NB4 (cell line): ENCODE results near the gene P2RY8.

Source experiments
- DNase-seq: peaks from one replicate; pipeline ENCODE4 v3.0.0; 2010; ENCODE audit warnings: low read depth
- H3K4me3 ChIP-seq: one replicate; pipeline ENCODE4 v1.5.1; 2011; ENCODE audit warnings: mild to moderate bottlenecking, low read depth, low read length, moderate library complexity
- MYC ChIP-seq: IDR thresholded peaks from 2 replicates; pipeline ENCODE4 v1.6.1; 2011; ENCODE audit warnings: low read depth, low read length
- POLR2A ChIP-seq: IDR thresholded peaks from 2 replicates; pipeline ENCODE4 v1.6.1; 2011; ENCODE audit warnings: mild to moderate bottlenecking; ENCODE audit not compliant: insufficient read length; ENCODE audit errors: extremely low read depth
- TF ChIP-seq, protein P1 (sequence below): IDR thresholded peaks from one replicate; pipeline ENCODE4 v1.5.1; 2012; ENCODE audit warnings: low read depth, low read length
- TF ChIP-seq, protein P2 (sequence below): IDR thresholded peaks from 2 replicates; pipeline ENCODE4 v1.6.1; 2011; ENCODE audit warnings: low read depth, low read length

The P2RY8 gene

DNA sequence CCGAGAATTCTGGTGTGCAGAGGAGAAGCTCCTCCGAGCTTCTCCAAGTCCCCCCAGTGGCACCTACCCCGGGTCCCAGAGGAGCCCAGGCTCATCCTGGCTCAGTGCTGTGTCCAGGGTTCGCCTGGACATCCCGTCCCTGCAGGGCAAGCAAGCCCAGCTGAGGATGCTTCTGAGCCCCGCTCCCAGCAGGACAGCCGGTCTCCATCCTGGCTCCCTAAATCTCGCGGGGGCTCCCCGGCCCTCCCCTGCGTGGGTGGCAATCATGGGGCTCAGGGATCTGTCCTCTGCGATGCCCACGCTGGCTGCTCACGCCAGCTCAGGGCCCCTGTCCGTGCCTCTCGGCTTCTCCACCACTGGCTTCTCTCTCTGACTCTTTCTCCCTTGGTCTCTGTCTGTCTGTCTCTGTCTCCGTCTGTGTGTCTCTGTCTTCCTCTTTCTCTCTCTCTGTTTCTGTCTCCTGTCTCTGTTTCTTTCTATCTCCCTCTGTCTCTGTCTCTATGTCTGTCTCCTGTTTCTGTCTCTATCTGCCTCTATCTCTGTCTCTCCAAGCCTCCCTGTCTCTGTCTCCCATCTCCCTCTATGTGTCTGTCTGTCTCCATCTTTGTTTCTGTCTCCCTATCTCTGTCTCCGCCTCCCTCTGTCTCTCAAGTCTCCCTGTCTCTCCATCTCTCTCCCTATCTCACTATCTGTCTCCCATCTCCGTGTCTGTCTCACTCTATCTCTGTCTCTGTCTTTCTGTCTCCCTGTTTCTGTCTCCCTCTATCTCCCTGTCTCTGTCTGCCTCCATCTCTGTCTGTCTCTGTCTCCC is 117.2 kb downstream of the P2RY8 start:
- DNase-seq = no peak
- no peak for TF ChIP-seq MYC
- TF ChIP-seq, protein P1, sequence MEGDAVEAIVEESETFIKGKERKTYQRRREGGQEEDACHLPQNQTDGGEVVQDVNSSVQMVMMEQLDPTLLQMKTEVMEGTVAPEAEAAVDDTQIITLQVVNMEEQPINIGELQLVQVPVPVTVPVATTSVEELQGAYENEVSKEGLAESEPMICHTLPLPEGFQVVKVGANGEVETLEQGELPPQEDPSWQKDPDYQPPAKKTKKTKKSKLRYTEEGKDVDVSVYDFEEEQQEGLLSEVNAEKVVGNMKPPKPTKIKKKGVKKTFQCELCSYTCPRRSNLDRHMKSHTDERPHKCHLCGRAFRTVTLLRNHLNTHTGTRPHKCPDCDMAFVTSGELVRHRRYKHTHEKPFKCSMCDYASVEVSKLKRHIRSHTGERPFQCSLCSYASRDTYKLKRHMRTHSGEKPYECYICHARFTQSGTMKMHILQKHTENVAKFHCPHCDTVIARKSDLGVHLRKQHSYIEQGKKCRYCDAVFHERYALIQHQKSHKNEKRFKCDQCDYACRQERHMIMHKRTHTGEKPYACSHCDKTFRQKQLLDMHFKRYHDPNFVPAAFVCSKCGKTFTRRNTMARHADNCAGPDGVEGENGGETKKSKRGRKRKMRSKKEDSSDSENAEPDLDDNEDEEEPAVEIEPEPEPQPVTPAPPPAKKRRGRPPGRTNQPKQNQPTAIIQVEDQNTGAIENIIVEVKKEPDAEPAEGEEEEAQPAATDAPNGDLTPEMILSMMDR = no peak
- TF ChIP-seq, protein P2, sequence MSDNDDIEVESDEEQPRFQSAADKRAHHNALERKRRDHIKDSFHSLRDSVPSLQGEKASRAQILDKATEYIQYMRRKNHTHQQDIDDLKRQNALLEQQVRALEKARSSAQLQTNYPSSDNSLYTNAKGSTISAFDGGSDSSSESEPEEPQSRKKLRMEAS = no peak
- no peak for TF ChIP-seq POLR2A
- H3K4me3 ChIP-seq = no peak overlapping the region

DNA sequence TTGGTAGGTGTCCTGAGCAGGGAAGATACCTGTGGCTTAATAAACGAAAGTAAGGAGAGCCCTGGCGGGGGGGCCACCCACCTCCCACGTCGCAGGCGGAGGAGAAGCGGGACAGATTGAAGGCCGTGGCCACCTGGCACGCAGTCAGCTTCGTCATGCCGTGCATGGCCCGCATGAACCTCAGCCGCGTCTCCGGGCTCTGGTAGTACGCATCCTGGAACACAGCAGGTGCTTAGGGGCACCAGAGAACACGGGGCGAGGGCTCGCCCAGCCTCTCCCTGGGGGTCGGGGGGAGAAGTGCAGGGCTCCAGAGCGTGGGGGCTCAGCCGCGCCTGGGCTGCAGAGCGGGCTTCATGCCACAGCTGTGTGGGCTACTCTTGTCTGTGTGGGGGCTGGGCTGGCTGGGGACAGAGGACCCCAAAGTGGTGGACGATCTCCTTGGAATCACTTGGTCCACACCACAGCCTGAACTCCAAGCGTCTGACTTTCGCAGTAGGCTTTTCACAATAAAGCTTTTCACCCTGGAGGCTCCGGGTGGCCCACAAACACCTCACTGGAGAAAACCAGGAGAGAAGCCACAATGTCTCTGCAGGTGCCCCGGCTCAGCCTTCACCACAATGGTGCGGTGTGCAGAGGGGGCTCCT is 118.0 kb downstream of the P2RY8 start:
- TF ChIP-seq, protein P2 = no peak
- TF ChIP-seq, protein P1 = no peak
- TF ChIP-seq MYC (no peak), POLR2A (no peak)

DNA sequence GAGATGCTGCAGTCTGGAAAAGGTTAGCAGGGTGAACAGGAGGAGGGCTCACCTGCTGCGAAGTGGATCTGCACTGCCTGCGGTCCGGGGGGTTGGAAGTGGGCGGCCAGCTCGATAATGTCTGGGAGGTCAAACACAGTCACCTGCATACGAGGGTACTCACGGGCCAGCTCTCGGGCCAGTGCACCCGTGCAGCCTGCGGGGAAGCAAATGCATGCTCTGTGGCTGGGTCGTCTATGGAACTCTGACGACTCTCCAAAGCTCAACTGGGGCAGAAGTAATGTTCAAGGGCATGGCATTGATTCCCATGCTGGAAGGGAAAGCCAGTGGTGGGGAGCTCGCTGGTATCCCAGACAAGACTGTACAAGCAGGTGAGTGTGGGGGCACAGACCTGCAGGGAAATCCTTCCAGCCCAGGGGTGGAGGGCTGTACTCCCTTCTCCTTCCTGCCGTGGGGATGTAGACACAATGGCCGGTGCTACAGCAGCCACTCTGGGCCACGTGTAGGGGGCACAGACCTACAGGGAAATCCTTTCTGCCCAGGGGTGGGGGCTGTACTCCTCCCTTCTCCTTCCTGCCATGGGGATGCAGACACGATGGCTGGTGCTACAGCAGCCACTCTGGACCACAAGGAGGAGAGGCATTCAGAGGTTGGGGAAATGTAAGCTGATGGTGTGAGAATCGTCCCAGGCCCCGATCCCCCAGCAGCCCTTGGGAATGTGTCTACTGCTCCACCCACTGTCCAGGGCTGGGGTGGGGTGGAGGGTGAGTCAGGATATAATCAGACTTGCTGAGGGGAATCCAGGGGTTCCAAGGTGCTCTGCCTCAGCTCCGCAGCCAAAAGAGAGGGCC is 118.8 kb downstream of the P2RY8 start:
- no peak for DNase-seq
- TF ChIP-seq, protein P1 = no peak
- TF ChIP-seq, protein P2 = no peak
- no peak for TF ChIP-seq MYC
- TF ChIP-seq POLR2A = no peak
- no peak overlapping the region for H3K4me3 ChIP-seq

More for the DNA sequence above, 118.0 kb downstream of the P2RY8 start:
- no peak overlapping the region for H3K4me3 ChIP-seq
- DNase-seq = no peak

DNA sequence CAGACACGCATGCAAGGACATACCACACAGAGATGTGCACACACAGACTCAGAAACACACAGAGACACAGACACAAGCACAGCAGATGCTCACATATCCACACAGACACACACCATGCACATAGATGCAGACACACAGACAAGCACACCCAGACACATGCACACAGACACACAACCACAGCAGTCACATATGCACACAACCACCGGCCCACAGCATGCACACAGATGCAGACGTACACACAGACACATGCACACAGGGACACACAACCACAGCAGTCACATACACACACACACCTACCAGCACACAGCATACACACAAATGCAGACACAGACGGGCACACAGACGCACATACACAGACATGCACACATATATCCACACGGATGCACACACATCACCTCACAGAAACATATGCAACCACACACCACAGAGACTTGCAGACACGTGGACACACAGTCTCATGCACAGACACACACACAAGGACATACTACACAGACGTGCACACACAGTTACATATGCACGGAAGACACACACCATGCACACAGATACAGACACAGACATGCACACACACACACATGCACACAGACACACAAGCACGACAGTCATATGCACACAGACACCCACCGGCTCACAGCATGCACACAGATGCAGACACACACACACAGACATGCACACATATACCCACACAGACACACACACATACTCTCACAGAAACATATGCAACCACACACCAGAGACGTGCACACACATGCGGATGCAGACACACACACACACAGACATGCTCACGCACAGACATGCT is 119.8 kb downstream of the P2RY8 start:
- H3K4me3 ChIP-seq = no peak overlapping the region
- TF ChIP-seq, protein P2 = no peak
- TF ChIP-seq MYC (no peak), POLR2A (no peak)
- TF ChIP-seq, protein P1 = no peak
- no peak for DNase-seq

DNA sequence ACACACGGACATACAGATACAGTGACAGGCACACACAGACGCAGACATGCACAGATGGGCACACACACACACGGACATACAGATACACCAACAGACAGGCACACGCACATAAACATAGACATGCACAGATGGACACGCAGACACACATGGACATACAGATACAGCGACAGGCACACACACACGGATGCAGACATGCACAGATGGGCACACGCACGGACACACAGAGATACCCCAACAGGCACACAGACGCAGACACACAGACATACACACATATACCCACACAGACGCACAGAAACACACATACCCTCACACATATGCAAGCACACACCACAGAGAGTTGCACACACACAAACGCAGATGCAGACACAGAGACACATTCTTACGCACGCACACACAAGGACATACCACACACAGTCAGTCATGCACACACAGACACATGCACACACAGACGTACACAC is 120.6 kb downstream of the P2RY8 start:
- no peak for DNase-seq
- no peak overlapping the region for H3K4me3 ChIP-seq
- TF ChIP-seq, protein P1 = no peak
- TF ChIP-seq POLR2A = no peak
